Activated gamma-delta T cell treated with Interleukin-2 at 50 U/mL for 16 hours (primary cell): ENCODE measurements around the gene FBXL16.

Experiments used
- DNase-seq: peaks from one replicate; pipeline ENCODE4 v3.0.0-alpha.2; 2020

The FBXL16 gene

DNA sequence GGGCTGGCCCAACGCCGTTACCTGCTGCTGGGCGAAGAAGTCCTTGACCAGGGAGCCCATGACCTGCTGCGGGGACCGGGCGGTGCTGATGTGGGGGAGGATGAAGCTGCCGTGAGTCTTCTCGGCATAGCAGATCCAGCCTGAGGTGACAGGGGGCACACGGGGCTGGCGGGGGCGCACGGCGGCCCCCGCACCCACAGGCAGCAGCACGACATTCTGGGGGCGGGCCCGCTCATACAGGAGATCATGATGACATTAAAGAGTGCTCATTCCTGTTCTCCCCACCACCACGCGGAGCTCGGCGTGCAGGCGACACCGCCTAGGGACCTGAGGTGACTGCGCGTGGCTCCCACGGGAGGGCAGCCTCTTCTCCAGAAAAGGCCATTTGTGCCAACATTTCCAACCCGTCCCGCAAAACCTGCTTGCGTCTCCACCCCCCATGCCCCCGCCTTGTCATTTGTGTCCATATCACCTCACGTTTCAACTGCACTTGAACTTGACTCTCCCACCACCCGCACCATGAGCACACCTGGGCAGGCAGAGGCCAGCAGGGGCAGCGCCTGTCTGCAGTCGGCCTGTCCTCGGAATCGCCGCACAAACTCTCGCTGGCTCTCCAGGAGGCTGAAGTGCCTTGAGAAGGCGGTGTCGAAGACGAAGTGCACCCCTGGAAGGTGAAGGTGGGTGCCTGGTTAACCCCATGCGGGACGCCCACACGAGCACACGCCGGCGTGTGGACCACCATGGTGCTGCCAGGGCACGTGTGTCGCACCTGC lies 28.8 kb upstream of the FBXL16 start:
- no peak for DNase-seq

DNA sequence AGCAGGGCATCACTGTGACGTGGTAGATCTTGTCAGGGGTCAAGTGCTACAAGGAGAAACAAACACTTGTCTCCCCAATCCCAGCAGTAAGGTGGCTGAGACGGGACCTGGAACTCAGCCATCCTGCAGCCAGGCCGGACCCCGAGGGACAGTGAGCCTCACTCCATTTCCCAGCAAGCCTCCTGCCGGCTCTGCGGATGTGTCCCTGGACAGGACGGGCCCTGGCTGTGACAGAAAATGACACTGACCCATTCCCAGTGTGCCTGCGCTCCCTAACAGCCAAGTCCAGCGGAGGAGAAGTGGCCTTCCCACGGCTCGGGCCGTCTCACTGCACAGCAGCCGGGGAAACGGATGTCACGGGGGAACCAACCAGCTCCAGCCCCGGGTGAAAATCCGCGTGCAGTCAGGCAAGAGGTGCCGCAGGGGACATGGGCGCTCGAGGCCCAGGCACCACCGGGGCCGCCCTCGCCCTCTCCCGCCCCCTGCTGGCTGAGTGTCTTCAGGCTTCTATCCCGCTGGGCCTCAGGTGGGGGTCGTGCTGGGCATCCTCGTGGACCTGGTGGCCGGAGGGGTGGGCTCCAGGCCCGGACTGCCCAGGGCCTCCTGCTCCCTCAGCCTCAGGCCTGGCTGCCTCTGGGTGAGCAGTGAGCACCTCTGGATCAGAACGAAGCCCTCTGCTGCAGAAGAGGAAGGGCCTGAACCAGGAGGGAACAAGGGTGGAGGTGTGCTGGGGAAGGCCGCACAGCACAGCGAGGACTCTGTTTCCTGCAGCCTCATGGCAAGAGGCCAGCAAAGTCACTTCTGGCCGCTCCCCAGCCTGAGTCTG lies 28.0 kb upstream of the FBXL16 start:
- peak; percentile 37 for DNase-seq

DNA sequence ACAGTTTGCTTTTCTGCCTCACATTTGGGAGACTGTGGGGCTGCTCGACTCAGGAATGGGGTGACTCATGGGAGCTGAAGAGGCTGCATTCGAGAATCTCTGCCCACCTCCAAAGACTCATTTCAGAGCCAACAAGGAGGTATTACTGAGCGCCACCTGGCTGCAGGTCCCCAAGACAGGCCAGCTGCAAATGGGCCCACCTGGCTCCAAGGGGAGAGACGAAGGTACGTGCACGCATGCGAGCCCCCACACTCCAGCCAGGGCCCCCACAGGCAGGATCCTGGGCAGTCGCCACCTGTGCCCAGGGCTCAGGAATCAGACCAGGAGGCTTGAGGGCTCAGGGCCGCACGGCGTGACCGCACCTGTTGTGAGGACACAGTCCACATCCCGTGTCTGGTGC lies 27.3 kb upstream of the FBXL16 start:
- DNase-seq: no peak

DNA sequence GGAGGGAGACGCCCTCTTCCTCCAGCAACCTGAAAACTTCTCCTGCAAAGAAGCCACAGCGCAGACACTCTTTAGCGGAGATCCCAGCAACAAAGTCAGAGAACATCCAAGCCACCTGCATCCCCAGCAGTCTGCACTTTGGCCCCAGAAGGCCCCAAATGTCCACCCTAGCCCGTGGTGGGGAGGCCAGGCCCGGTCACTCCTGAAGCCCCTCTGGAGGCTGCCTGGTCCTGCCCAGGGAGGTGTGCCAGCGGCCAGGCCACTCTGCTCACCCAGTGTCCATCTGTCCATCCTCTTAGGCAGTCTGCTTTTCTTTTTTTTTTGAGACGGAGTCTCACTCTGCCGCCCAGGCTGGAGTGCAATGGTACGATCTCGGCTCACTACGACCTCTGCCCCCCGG lies 26.7 kb upstream of the FBXL16 start:
- DNase-seq: no peak

DNA sequence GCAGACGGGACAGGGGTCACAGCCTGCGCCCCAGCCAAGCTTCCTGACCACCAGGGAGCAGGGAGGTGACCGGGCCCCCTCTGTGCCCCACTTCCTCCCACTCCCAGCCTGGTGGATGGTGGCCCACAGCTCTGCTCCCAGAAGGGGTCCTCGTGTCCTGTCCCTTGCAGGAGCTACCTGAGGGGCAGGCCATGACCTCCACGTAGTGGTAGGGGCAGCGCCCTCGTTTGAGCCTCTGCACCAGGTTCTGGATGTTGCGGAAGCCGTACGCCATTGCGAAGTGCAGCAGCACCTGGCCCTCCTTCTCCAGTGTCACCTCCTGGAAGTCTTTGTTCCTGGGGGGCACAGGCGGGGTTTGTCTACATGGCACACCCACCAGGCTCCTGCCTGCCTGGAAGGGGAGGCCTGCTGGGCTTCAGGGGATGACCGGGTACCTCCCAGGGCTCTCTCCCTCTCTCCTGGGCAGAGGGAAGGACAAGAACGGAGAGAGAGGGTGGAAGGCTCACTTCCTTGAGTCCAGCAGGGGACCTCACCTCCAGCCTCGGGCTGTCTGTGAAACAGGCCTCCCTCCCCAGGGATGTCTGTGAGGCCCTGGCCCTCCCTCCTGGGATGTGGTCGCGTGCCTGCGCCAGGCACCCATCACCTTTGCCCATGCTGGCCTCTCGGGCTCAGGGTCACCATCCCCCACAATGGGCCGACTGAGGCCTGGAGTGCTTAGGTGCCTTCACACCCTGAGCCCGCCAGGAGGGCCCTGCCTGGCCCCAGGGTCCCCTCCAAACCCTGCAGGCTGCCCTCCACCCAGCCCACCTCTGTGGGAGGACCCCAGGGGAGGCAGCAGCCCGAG lies 25.3 kb upstream of the FBXL16 start:
- DNase-seq: no peak

DNA sequence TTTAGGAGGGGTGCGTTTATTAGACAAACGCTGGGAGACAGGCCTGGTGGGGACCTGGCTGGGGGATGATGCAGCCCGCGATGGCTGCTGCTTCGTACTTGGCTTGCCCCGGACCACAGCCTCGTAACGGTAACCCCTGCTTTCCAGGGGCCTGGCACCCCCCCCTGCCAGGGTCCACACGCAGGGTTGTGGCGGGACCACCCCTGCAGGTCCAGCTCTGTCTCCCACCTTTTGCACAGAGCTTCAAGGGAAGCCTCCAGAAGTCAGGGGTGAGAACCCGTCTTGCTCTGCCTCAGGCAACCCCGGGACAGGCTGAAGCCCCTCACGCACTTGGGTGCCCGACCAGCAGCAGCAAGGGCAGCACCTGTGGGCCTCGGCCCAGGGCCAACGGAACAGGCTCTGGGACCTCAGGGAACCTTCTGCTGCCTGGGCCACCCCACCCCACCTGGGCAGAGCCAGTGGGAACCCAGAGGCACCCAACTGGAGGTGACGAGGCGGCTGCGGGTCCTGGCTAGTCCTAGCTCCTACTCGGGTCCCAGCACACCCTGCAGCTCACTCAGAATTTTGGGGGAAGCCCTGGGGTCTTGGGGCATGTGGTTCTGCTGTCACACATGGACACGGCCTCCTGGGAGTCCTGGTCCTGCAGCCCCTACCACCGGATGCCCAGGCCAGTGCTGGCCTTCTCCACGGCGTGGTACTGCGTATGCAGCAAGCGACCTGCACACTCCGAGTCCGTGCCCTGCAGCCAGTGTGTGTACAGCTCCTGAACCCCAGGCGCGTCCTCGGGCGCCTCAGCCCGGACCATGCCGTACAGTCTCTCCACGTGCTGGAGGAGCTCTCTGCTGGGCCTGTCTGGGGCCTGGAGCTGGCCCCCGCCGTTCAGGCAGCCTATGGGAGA lies 24.4 kb upstream of the FBXL16 start:
- DNase-seq: no peak

DNA sequence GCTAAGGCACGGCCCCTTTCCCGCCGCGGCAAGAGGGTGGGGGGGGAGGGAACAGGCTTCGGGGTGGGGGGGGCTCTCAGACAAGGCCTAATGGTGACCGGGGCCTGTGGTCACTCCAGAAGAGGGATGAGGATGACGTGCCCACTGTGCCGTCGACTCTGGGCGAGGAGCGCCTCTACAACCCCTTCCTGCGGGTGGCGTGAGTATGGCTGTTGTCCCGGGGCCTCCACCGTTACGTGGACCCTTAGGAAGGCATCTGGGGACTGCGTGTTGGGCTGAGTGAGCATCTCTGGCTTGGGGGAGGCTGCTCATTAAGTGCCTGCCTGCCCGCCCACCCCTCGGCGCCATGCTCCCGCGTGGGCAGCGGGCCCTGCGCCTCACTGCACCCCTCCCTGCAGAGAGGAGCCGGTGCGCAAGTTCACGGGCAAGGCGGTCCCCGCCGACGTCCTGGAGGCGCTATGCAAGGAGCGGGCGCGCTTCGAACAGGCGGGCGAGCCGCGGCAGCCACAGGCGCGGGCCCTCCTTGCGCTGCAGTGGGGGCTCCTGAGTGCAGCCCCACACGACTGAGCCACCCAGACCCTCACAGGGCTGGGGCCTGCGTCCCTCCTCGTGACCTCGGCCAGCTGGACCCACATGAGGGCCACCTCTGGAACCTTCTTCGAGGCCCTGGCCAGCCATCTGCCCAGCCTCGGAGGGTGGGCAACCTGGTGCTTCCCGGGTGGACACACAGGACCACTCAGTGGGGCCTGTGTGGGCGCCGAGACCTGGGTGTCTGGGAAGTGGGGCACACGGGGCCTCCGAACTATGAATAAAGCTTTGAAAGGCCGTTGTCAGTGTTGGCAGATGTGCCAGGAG lies 23.5 kb upstream of the FBXL16 start:
- DNase-seq: no peak

DNA sequence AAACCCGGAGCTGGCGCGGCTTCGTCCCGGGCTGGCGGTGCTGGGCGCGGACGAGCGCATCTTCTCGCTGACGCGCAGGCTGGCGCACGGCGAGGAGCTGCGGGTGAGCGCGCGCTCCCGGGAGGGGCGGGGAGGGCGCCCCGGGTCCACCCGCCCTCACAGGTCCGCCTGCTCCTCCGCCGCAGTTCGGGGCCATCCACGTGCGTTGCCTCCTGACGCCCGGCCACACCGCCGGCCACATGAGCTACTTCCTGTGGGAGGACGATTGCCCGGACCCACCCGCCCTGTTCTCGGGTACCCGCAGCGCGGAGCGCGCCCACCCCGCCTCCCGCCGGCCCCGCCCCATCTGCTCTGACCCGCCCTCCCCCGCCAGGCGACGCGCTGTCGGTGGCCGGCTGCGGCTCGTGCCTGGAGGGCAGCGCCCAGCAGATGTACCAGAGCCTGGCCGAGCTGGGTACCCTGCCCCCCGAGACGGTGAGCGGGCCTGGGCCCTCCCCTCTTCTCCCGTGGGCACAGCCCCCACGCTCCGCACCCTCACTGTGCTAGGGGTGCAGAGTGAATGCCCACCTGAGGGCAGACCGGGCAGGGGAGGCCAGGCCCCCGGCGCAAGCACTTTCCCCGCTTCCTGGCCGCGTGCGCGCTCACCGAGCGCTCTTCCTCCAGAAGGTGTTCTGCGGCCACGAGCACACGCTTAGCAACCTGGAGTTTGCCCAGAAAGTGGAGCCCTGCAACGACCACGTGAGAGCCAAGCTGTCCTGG lies 22.7 kb upstream of the FBXL16 start:
- peak; percentile 53 for DNase-seq

DNA sequence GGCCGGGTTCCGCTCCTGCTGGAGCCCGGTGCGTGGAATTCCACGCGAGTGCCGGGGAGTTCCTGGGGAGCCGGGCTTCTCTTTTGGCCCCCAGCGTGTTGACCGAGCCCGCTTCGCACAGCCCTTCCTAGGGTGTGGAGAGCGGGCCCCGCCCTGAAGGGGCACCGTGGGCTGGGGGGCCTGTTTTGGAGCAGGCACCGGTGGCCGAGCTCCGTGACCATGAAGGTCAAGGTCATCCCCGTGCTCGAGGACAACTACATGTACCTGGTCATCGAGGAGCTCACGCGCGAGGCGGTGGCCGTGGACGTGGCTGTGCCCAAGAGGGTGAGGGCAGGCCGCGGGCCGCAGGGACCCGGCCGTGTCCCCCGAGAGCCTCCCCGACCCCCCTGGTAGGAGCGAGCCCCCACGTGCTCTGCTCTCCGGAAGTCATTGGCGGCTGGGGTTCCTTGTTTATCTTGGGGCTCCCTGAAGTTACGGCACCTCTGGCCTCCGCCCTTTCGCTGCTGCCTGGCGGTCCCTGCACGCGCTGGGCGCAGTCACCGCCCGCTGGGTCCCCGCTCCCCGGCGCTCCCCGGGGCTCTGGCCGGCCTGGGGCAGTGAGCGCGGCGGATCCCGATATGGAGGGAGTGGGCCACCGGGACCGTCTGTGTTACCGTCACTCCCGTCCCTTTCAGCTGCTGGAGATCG lies 21.8 kb upstream of the FBXL16 start:
- peak; percentile 41 for DNase-seq

DNA sequence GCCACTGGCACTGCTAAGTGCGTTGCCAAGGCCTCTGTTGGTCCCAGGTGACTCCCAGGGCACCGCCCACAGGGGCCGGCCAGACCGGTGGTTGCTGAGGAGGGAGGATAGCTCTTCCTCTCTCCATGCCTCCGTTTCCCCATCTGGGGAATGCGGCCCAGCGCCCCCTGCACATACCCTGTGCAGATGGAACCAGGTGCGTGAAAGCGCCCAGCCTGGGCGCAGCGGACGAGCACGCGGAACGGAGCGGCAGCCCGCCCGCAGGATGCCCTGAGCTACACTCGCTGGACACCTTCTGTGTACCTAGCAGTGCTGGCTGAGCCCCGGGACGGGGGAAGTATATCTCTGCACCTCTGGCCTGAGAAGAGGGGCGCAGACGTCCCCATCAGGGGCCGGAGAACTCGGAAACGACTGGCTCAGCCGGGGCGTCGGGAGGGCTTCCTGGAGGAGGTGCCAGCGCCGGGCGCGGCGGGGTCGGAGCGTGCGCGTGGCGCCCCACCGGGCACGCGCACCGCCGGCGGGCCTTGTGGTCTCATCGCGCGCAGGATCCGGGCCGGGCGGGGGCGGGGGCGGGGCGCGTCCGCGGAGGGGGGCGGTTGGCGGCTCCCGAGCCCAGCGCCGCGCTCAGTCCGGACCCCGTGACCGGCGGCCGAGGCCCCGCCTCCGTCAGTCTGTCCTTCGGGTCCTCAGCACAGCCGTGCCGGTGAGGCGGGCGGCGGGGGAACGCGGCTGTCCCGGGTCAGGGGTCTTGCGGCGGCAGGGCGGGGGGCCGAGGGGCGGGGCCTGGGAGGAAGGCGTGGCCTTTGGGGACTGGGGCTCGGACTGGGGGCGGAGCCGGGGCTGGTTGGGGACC lies 21.1 kb upstream of the FBXL16 start, which contains the start of the genes CCDC78 and HAGHL:
CCDC78 (minus strand) TSS at position 6 of the 853 bp plus-strand sequence. CDS start 76 bp downstream, outside the sequence.
HAGHL (plus strand) TSS at position 669 of the 853 bp plus-strand sequence. CDS start 404 bp downstream, outside the sequence.
- peak; percentile 63 for DNase-seq

DNA sequence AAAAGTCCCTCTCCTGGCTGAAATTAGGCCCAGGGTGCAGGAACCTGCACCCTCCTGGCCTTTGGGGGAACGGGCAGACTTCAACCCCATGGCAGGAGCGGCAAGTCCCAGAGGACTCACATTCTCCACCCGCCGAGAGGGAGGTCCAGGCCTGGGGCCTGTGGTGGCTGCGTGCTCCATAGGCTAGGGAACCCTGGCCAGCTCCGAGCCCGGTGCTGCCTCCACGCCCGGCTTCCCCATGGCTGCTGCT lies 20.5 kb upstream of the FBXL16 start:
- DNase-seq: no peak

DNA sequence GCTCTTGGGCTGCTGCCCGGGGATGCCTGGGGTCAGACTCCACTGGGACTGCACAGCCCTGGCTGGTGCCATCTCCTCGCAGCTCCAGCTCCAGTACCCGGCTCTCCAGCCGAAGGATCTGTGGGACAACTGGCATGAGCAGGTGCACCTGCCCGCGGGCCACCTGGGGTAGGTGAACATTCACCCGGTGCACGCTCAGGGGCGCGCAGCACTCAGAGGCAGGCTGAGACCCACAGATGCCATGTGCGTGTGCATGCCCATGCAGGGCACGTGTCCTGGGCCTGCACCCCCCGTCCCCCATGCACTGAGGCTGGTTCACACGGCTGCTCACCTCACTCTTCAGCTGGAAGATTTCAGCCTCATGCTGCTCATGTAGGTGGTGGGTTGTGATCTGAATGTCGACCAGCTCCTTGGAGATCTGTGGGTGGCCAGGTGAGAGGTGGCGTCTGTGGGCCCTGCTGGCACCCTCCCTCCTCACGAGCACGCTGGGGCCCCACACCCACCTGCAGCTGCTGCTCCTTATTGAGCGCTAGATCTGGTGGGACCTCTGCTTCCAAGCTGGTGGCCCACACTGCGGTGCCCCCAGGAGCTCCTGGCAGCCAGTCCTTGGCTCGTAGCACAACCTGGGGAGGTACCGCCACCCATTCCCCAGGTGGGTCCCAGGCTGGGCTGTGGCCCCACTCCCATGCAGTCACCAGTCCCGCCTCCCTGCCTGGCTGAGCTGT lies 20.0 kb upstream of the FBXL16 start:
- no peak for DNase-seq

DNA sequence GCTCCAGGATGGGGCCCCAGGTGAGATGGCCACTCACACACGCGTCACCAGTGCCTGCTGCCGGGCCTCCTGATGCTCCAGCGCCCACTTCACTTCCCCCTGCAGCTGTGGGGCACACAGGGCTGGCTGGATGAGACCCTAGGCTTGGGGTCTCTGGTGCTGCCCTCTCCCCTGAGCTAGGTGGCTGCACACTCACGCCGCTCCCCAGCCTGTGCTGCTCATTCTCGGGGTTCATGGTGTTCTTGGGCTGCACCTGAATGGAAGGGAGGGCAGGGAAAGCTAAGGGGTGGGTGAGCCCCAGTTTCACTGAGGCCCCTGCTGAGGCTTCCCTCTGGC lies 19.4 kb upstream of the FBXL16 start:
- DNase-seq: no peak

DNA sequence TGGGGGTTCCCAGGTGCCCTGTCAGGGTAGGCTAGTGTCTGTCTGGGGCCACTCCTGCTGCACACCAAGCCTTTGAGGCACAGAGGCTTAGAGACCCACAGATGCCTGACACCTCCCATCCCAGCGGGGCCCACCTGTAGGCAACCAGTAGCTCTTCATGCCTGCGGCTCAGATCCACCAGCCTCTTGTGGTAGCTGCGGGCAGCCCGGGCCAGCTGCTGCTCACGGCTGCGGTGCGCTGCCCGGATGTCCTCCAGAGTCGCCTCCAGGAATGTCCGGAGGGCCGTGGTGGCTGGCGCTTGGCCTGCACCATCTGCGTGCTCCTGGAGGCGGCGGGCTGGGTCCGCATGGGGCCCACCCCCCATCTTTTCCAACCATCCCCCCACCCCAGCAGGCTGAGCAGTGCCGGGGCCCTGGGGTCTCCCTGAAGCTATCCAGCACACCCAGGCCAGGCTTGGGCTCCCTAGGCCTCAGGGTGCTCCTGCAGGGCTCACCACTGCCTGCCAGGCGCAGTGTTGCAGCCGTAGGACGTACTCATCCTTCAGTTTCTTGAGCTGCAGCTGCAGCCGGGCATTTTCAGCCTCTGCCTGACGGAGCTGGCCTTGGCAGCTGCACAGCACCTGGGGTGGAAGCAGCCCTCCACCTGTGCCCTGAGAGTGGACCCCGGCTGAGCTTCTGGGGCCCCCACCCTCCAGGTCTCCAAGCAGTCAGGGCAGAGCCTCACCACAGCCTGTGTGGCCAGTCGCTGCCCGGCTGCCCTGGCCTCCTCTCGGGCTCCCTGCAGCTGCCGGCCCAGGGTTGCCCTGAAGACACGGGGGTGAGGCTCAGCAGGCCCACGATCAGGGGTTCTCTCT lies 18.8 kb upstream of the FBXL16 start:
- no peak for DNase-seq

DNA sequence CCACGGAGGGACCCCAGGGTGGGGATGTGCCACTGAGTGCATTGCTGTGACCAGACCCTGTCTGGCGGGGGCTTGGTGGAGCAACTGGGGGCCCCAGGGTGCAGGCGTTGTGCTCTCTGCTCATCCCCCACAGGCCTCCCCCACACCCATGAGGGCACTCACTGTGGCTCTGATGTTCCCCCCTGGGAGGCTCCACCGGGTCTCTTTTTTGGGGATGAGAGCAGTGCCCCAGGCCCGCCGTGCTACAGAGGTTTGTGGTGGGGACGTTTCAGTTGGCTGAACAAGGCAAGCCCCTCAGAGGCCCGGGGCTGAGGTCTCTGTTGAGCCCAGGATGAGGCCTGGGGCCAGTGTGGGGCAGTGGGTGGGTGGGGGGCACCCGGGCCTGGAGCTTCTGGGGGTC lies 18.1 kb upstream of the FBXL16 start:
- DNase-seq: no peak

DNA sequence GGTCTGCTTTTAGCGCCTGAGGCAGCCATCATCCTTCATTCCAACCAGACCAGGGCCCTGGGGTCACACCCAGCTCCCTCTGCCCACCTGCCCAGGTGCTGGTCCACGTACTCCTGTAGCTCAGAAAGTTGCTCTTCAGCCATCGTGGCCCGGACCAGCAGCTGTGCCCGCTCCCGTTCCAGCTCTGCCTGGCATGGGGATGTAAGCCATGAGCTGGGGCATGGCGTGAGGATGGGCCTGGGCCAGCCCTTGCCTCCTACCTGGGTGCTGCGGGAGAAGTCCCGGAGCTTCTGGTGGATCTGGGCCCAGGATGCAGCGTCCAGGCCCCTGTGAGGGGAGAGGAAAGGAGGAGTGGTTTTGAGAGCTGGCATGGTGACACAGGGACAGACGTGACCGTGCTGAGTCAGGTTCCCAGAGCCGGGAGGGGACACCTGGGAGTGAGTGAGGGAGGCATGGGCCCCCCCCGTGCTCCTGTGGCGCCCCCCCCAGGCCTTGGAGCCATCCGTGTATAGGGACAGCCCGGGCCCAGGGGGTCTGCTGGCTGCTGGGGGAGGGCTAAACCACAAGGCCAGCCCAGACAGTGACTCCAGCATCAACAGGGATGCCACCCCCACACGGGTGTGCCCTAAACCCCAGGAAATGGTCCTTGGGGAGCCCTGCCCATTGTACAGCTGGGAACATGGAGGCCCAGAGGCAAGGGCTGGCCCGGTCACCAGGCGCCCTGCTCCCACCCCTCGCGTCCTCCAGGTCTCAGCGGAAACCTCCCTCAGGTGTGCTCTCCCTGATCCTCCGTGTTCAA lies 17.4 kb upstream of the FBXL16 start:
- DNase-seq: no peak
